ENCODE measurements around the gene TSPAN33.

- TF ChIP-seq GATA2 (IDR thresholded peaks at IDR 0.05; ENCODE audit: low read depth, low read length) = no peak
- TF ChIP-seq GATA3 (IDR thresholded peaks at IDR 0.05; ENCODE audit: low read depth, low read length) = no peak
Measured at GRCh38 chr7:129202058-129202777, 57.7 kb downstream of the TSPAN33 start.

Measured in SH-SY5Y (cell line).